ENCODE results near the gene CATSPER3.

GRCh38 chr5:135058331-135058732 lies 90.6 kb downstream of the CATSPER3 start:
- no peak for TF ChIP-seq CTCF (IDR thresholded peaks at IDR 0.05)
- TF ChIP-seq POLR2AphosphoS5 (IDR thresholded peaks at IDR 0.05) = no peak

Measured in esophagus muscularis mucosa (tissue), 3 donors.